GM12873 (cell line): ENCODE data around the gene ZPBP.

Source experiments
- TF ChIP-seq, protein P1 (sequence below): IDR thresholded peaks from 2 replicates; pipeline ENCODE4 v1.5.1; 2012; ENCODE audit warnings: low read depth, mild to moderate bottlenecking, moderate library complexity, low read length, control low read depth; ENCODE audit not compliant: insufficient read depth; ENCODE audit errors: missing control alignments

Gene ZPBP

GRCh38 chr7:49893131-49893530 is 199.9 kb downstream of the ZPBP start:
- TF ChIP-seq, protein P1, sequence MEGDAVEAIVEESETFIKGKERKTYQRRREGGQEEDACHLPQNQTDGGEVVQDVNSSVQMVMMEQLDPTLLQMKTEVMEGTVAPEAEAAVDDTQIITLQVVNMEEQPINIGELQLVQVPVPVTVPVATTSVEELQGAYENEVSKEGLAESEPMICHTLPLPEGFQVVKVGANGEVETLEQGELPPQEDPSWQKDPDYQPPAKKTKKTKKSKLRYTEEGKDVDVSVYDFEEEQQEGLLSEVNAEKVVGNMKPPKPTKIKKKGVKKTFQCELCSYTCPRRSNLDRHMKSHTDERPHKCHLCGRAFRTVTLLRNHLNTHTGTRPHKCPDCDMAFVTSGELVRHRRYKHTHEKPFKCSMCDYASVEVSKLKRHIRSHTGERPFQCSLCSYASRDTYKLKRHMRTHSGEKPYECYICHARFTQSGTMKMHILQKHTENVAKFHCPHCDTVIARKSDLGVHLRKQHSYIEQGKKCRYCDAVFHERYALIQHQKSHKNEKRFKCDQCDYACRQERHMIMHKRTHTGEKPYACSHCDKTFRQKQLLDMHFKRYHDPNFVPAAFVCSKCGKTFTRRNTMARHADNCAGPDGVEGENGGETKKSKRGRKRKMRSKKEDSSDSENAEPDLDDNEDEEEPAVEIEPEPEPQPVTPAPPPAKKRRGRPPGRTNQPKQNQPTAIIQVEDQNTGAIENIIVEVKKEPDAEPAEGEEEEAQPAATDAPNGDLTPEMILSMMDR: no peak

DNA sequence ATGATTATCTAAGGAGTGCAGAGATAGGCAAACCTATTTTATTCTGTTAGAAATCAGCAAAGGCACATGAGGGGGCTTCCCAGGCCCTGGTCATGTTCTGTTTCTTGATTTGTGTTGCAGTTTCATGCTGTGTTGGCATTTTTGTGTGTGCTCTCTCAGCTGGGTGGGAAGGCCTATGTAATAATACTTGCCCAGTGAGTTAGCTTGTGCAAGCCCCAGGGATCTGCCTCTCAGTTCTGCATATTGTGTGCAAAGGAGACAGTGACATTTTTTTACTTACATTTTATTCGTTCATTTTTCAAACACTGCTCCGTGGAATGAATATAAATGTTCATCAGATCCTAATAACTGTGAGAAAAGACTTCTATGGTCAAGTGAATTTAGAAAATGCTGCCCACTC is 200.6 kb downstream of the ZPBP start:
- TF ChIP-seq, protein P1: no peak
